Right ventricle myocardium superior (tissue), 1 donor: ENCODE measurements around the gene SLC5A9. TPM values are rescaled to one million over a fixed set of nuclear protein-coding genes. Genes with fewer than 3 reads are reported as not detected.
"Not testable (repeated sequence)": the region's sequence is repeated elsewhere in the genome, so short reads cannot be mapped to it uniquely, and the experiment has no call there.

Source experiments
- ATAC-seq: fragments of 200-7000 bp; cut with Tn5 transposase; one replicate; pipeline ENCODE4 v1.9.1; 2020; ENCODE audit warnings: mild to moderate bottlenecking; ENCODE audit not compliant: poor library complexity
- DNase-seq: peaks from one replicate; pipeline ENCODE4 v3.0.0-alpha.2; 2020
- intact Hi-C: fragments of 100-400 bp; cut with DNase I; formaldehyde crosslinking; loops from one replicate; pipeline ENCODE4 v1.11.2; 2022
- total RNA-seq: library from RNA; stranded (reverse); fragmentation: NEBNext Ultra II Directional; extraction: Animal tissue kit (Norgen Biotek cat#: 25700); gene quantifications from one replicate; pipeline ENCODE4 v1.2.1, GENCODE V29; 2021
- donor health status: DM: no; HTN: yes; CAD: no; lungs with severe emphysema.

SLC5A9 gene
- total RNA-seq, 1 donor from 2014 or later, result 0.13 TPM

DNA sequence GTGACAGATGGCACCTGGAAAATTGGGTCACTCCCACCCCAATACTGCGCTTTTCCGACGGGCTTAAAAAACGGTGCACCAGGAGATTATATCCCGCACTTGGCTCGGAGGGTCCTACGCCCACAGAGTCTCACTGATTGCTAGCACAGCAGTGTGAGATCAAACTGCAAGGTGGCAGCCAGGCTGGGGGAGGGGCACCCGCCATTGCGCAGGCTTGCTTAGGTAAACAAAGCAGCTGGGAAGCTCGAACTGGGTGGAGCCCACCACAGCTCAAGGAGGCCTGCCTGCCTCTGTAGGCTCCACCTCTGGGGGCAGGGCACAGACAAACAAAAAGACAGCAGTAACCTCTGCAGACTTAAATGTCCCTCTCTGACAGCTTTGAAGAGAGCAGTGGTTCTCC lies 54.9 kb downstream of the SLC5A9 start:
- intact Hi-C loops, ATAC-seq, DNase-seq: not testable (repeated sequence)

- intact Hi-C loops, ATAC-seq, DNase-seq: not testable (repeated sequence)
These were observed 59.8 kb downstream of the SLC5A9 start for GRCh38 chr1:48282329-48282728.

GRCh38 chr1:48284696-48285420 lies 62.3 kb downstream of the SLC5A9 start:
- ATAC-seq, result not testable (repeated sequence)

GRCh38 chr1:48285525-48285924 lies 63.0 kb downstream of the SLC5A9 start:
- intact Hi-C loops, result no loop called here
- ATAC-seq (no peak), DNase-seq (no peak)

More at GRCh38 chr1:48284696-48285420, 62.3 kb downstream of the SLC5A9 start:
- DNase-seq, intact Hi-C loops: not testable (repeated sequence)

DNA sequence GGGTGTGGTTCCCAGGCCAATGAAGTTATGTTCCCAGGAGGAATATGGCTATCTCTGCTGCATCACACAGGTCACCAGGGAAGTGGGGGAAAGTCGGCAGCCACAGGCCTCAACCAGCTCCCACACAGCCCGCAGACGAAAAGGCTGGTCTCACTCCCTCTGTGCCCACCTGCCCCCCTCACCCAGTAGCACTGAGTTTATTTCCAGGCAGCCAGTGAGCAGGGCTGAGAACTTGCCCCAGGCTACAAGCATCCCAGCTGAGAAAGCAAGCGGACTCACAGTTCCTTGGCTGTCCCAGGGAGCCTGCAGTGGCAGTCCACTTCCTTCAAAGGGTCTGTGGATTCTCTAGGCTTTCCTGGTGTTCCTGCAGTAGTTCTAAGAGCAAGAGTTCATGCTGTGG lies 68.9 kb downstream of the SLC5A9 start:
- intact Hi-C loops, result no loop called here
- ATAC-seq (no peak), DNase-seq (no peak)

DNA sequence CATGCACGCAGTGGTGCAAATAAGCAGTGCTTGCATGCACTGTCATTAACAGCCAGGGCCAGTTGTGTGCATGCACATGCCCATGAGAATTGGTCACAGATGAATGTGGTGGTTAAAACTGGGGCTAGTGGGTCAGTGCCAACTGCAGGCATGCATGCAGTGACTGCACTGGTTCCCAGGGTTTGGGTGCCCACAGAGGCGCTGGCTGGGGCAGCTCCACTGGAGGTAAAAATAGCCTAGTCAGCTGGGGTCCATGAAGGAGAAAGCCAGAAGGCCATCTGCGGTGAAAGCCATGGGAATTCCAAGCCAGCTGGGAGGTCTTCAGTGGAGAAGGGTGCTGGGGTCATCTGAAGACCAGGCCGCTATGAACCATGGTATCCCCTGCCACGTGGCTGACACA lies 70.2 kb downstream of the SLC5A9 start:
- DNase-seq (no peak), ATAC-seq (no peak)
- intact Hi-C loops, result no loop called here

DNA sequence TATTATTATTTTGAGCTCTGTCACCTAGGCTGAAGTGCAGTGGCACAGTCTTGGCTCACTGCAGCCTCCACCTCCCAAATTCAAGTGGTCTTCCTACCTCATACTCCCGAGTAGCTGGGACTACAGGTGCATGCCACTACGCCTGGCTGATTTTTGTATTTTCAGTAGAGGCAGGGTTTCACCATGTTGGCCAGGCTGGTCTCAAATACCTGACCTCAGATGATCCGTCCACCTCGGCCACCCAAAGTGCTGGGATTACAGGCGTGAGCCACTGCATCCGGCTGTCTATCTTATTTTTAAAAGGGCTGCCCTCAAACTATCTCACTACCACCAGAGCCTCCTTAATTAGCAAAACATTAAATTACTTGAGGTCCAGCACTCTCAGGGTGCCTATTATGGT lies 71.6 kb downstream of the SLC5A9 start:
- ATAC-seq, intact Hi-C loops, DNase-seq: not testable (repeated sequence)

DNA sequence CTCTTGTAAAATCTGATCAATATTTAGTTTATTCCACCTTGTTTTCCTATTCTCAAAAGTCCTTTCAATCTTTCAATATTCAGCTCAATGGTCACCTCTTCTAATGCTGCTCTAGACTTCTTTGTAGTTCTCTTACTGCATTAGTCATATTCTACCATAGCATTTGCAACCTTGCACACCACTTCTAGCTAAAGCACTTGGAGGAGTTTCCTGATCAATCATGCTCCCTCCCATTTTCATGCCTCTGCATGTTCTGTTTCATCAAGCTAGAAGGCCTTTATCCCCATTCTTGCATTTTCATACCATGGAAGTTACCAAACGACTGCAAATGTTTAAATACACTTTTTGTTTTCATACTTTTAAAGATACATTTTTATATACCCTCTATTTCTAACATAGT lies 72.1 kb downstream of the SLC5A9 start:
- no peak for ATAC-seq
- no peak for DNase-seq
- intact Hi-C loops, result no loop called here

Other genes starting within 250 kb of the SLC5A9 start
- 0.51 TPM for gene TRABD2B, start 225.3 kb upstream of the SLC5A9 start, total RNA-seq
- 9.8 TPM for gene SPATA6, start 249.5 kb downstream of the SLC5A9 start, total RNA-seq